Amniotic epithelial cell (primary cell): ENCODE measurements around the gene SLC6A13.

Experiments
- DNase-seq: peaks from one replicate; pipeline ENCODE4 v3.0.0-alpha.2; 2010; ENCODE audit warnings: low read depth

Gene SLC6A13

DNA sequence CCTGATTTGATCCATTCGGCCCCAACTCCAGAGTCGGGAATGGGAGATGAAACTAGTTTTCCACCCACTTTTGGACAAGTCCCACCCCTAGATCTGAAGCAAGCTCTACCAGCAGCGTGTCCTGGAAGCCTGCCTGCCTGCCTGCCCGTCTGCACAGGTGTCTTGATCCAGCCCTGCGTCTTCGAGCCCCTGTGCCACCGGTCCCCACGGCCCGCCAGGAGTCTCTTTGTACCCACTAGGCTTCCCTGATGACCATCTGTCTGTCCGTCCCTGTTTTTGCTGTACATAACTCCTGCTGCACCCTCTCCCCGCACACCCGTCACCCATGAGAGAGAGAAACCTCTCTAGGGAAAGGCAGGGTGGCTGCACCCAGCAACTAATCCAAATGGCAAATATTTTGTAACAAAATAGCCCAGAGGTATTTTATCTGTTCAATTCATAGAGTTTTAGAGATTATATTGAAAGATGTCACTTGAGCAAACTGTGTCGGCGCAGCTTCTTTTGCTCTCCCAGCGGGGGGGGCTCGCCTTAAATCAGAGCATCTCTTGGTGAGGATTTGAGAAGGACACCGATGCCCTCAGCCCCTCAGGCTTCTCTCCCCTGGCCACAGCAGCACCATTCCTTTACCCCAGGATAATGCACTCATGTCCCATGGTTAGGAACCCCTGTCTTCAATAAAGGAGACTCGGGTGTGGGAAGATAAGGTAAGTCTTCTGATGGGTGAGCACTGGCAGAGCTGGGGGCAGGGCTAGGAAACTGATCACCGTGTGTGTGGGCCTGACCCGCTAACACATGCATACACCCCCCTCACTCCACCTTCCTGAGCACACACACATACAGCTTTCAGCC lies 84.4 kb downstream of the SLC6A13 start:
- no peak for DNase-seq

DNA sequence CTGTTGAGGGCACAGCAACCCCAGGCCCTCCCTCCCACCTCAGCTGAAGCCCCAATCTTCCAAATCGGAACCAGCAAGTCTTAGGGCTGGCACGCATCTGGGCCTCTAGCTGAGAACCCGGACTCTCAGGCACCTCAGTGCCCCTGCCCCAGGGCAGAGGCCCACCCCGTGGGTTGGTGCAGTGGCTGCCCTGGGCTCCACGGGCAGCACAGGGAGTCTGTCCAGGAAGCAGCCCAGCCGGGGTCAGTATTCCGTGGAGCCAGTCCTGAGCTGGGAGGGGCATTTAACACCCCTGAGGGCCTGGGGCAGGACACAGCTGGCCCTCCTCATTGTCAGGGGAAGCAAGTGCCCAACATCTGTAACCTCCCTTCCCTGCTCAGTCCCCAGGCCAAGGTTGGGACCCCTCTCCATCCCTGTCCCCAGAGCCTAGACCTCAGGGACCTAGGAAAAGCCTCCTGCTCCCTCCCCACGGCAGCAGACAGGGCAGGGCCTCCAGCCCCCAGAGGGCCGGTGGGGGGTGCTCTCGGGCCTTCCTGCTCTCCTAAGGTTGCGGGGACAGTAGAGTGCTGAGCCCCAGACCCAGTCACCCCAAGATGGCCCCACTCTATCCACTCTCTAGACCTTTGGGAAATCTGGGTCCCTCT lies 85.2 kb downstream of the SLC6A13 start:
- no peak for DNase-seq

DNA sequence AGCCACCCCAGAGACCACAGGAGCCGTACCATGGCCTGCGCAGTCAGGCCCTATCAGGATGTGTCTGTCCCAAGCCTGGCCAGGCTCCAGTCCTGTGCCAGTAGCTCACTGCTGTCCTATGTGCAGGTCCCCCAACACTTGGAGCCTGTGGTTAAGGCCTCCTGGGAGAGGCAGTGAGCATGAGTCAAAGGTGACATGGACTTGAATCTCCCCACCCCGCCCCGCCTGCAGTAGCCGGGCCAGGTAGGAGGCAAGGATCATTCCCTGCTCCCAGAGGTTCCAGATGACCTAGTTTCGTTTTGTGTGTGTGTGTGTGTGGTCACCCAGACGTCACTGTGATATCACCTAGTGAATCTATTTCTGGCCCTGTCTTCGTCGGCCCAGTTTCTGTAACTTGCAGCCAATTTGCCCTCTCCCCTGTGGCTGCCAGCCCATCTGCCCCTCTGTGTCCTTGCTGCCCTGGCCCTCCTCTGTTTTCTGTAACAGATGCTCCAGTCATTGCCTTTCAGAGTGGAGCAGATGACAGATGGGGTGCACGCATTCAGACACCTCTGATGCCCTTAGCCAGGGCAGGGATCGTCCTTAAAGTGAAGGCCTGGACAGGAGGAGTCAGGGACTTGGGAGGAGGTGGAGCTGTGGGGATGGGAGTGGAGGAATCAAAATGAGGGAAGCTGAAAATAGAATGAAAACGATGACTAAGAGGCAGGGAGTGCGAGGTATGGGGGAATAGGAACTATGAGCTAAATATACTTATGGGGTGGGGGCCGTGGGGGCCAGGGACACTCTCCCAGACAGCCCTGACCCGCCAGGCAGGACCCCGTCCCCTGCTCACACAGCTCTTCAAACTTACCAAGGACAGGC lies 86.1 kb downstream of the SLC6A13 start:
- peak; percentile 53 for DNase-seq

DNA sequence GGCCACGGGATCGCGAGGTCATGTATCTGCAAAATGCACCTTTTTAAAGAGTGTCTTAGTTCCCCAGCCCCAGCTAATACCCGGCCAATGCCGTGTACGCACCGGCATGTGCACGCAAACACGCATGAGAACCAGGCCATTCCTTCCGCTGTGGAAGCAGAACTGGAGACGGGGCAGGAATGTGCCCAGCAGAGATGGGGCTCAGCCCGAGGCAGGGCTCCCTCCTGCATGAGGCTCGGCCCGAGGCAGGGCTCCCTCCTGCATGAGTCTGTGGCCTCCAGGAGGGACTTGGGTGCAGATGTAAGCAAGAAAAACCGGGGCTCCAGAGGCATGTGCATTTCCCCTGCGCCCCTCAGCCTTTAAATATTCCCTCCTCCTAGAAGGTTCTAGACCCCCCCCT lies 86.9 kb downstream of the SLC6A13 start:
- no peak for DNase-seq

DNA sequence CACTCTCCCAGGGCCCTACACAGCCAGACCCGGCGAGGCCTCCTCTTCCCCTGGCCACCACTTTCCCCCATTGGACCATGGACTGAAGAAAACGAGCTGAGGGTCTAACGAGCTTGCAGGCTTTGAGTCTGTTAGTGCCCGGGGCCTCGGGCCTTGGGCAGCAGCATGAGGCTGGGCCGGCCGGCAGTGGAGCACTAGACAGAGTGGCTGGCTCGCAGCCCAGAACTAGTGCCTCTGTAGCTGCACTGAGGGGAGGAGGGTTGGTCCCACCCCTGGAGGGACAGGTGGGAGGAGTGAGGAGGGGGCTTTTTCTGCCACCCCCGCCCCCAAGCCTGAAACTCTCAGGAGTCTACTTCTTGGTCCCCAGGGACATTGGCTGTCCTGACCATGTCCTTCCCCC lies 87.4 kb downstream of the SLC6A13 start:
- DNase-seq = no peak

DNA sequence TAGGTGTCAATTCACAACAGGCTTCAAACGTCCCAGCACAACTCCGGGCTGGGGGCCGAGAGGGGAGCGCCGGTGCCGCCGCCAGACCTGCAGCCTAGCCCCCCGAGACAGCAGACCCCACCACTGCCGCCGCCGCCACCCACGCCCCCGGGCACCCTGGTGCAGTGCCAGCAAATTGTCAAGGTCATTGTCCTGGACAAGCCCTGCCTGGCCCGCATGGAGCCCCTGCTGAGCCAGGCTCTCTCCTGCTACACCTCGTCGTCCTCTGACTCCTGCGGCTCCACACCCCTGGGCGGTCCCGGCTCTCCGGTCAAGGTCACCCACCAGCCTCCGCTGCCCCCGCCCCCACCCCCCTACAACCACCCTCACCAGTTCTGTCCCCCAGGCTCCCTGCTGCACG lies 88.0 kb downstream of the SLC6A13 start:
- DNase-seq = no peak

DNA sequence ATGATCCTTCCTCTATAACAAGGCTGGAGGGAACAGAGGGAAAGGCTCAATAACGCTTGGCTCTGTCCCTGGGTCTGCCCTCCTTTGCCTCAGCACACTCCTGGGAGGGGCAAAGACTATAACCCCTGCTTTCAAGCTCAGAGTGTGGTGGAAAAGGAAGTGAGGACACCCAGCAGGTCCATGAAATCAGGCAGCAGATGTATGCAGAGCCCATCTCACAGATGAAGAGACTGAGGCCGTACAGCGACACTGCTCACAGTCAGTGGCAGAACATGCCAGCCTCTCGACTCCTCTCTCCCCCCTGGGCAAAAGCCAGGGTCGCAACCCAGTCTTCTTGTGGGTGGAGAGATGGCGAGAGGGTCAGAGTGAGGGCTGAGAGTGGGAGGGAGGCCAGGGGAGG lies 88.5 kb downstream of the SLC6A13 start:
- DNase-seq = no peak

DNA sequence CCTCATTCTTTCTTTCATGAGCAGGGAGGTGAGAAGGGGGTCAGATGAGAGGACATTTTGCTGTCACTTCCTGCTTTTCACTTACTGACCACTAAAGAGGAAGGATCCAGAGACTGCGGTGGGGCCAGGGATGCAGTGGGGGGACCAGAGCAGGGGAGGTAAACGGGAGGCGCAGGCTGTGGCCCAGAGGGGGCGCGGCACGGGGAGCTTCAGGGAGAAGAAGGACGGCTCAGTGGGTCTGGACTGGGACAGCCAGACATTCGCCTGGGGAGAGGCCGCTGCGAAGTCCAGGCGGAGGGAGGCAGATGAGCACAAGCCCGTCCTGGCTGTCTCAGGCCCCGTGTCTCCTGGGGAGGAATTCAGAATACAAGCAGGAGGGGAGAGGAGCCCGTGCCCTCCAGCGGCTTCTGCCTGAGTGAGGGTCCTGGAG lies 89.9 kb downstream of the SLC6A13 start:
- no peak for DNase-seq

DNA sequence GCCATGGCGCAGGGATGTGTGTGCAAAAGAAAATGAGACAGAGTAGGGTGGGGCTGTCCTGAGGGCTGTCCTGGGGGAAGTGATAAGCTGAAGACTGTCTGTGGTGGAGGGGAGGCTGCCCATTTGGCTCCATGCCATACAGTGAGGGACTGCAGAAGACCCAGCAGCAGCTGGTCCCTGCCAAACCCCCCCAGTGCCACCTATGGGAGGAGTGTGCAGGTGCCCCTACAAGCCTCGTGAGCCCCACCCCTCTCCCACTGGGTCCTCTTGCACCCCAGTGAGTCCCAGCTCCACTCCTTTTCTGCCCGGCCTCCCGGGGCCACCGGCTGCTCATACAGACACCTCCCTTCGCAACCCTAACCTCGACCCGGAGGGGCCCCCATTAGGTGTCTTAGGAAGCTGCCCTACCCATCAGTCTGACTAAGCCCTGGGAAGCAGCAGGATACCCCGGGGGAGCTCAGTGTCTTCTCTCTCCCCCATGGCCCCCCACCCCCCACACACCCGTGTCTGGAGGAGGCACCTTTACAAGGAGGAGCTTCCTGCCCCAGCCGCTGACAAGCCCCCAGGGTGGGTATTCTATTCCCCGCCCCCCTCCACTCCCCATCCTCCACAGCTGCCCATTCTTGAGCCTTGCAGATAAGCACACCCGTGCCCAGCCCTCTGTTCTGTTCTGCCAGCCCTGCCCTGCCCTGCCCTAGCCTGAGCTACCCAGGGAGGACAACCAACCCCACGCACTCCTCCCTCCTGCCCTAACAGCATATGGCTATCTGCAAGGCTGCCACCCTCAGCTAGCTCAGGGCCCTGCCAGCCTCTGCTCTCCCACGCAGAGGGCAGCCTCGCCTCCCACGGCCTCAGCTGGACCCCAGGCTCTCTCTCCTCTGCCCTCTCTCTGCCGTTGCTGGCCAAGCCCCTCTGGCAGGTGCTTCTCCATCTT lies 90.6 kb downstream of the SLC6A13 start:
- DNase-seq = peak; percentile 9

DNA sequence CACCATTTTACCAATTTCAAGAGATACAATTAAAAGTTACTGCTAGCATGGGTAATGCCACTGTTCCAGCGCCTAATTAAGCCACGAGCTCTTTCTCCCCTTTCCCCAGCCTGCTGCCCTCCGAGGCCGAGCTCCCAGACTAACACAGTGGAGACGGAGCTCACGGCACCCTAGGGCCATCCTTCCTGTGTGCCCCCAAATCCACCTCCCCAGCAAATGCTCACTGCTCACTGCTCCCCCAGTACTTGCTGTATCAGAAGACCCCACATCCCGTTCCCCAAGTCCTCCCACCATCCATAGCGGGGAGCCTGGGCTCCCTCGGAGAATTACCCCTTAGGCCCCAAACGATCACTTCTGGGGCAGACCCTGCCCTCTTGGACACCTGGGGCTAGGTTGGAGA lies 91.4 kb downstream of the SLC6A13 start:
- DNase-seq = no peak
